ENCODE measurements around the gene PPT1.

Gene PPT1

DNA sequence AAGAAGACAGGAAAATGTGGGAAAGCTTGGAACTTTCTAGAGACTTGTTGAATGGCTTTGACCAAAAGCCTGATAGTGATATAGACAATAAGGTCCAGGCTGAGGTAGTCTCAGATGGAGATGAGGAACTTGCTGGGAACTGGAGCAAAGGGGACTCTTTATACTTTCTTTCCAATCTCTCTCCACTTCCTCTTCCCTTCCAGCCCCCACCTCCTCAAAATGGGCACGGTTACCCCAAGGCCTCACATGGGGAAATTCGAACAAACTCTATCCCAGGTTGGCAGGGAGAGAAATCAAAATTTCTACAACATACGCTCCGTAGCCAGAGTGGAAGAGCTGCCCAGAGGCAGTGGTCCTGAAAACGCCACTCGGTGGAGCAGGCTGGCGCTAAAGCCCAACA, 15.2 kb downstream of the PPT1 start:
- WGBS = 86% methylated on average over 7 of the region's 7 CpGs
- Histone ChIP-seq H3K27me3 (ENCODE audit: control insufficient read depth in 1 of 2, insufficient read depth in 1 of 2, low read length in 2 of 2) (no peaks in the 10 kb centered on the region), H3K79me1 (replicated peaks; ENCODE audit: low read length, poor library complexity, severe bottlenecking) (peaks cover 1% of the 10 kb centered on the region), H3K36me3 (ENCODE audit: control insufficient read depth in 1 of 2, insufficient read depth in 2 of 2, low read depth in 1 of 2, low read length in 2 of 2) (peaks cover 28 to 73% of the 10 kb centered on the region in 2 experiments), H2BK12ac (ENCODE audit: low read length in 2 of 2) (no peak overlapping the region), H3K4me3 (ENCODE audit: insufficient read depth in 1 of 2, low read depth in 1 of 2, low read length in 2 of 2) (no peak overlapping the region), H3K9me3 (ENCODE audit: control insufficient read depth, low read length) (no peaks in the 10 kb centered on the region), H4K91ac (ENCODE audit: low read length) (no peak overlapping the region), H3K4me2 (ENCODE audit: low read length, poor library complexity, severe bottlenecking) (no peak overlapping the region), H3K9ac (ENCODE audit: low read length) (no peak overlapping the region), H2AK5ac (ENCODE audit: low read length, severe bottlenecking) (no peak overlapping the region), H3K27ac (ENCODE audit: low read length, poor library complexity, severe bottlenecking) (no peak overlapping the region), H2BK15ac (ENCODE audit: low read depth, poor library complexity, severe bottlenecking) (no peak overlapping the region), H3K4me1 (ENCODE audit: control insufficient read depth, insufficient read depth, low read depth, low read length) (no peaks in the 10 kb centered on the region), H3K18ac (ENCODE audit: low read depth in 1 of 2, low read length in 2 of 2) (no peak overlapping the region), H2AFZ (ENCODE audit: low read depth, low read length) (no peak overlapping the region), H3K23ac (ENCODE audit: low read length in 2 of 2) (no peak overlapping the region), H3K4ac (ENCODE audit: low read depth in 1 of 2, low read length in 2 of 2) (no peak overlapping the region), H2BK5ac (ENCODE audit: low read depth, low read length, poor library complexity, severe bottlenecking) (no peak overlapping the region), H2BK120ac (ENCODE audit: low read depth, low read length) (no peak overlapping the region), H4K8ac (ENCODE audit: low read length) (no peak overlapping the region), H3K14ac (ENCODE audit: low read length in 2 of 2) (no peak overlapping the region)
- DNase-seq = no peak

DNA sequence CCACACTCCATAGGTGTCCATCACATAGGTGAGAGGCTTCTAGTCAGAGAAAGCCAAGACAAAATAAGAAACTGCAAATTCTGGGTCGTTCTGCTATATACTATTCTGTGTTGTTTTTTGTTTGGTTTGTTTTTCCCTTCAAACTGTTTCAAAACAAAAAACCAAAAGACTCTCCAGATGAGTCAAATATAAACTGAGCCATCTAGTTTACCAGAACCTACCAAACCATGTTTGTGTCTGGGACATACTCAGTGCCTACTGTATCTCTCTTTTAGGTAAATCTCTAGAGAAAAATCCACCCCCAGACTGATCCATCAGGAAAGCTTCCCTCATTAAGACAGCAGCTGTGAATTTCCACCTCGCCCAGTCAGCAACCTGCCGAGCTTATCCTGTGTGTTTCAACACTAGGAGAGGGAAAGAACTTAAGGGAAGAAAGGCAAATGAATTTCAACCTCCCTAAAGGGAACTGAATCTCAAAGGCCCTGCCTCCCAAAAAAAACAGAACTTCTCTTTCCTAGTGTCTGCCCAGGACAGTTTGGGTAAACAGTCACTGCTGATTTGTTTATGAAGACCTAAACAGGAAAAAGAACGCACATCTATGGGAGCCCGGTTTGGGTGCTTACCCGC, 17.2 kb downstream of the PPT1 start:
- Histone ChIP-seq H3K23ac (ENCODE audit: low read length in 2 of 2) (no peak overlapping the region), H3K4me2 (ENCODE audit: low read length, poor library complexity, severe bottlenecking) (no peak overlapping the region), H2AK5ac (ENCODE audit: low read length, severe bottlenecking) (no peak overlapping the region), H2BK12ac (ENCODE audit: low read length in 2 of 2) (no peak overlapping the region), H3K79me1 (replicated peaks; ENCODE audit: low read length, poor library complexity, severe bottlenecking) (peaks cover 1% of the 10 kb centered on the region), H3K4me3 (ENCODE audit: insufficient read depth in 1 of 2, low read depth in 1 of 2, low read length in 2 of 2) (no peak overlapping the region), H2BK15ac (ENCODE audit: low read depth, poor library complexity, severe bottlenecking) (no peak overlapping the region), H3K4me1 (ENCODE audit: control insufficient read depth, insufficient read depth, low read depth, low read length) (peaks cover 2% of the 10 kb centered on the region), H2BK5ac (ENCODE audit: low read depth, low read length, poor library complexity, severe bottlenecking) (no peak overlapping the region), H2BK120ac (ENCODE audit: low read depth, low read length) (no peak overlapping the region), H2AFZ (ENCODE audit: low read depth, low read length) (no peak overlapping the region), H3K36me3 (ENCODE audit: control insufficient read depth in 1 of 2, insufficient read depth in 2 of 2, low read depth in 1 of 2, low read length in 2 of 2) (peaks cover 25 to 66% of the 10 kb centered on the region in 2 experiments), H3K14ac (ENCODE audit: low read length in 2 of 2) (no peak overlapping the region), H3K18ac (ENCODE audit: low read depth in 1 of 2, low read length in 2 of 2) (no peak overlapping the region), H3K9ac (ENCODE audit: low read length) (no peak overlapping the region), H3K27ac (ENCODE audit: low read length, poor library complexity, severe bottlenecking) (no peak overlapping the region), H3K27me3 (ENCODE audit: control insufficient read depth in 1 of 2, insufficient read depth in 1 of 2, low read length in 2 of 2) (no peaks in the 10 kb centered on the region), H4K91ac (ENCODE audit: low read length) (no peak overlapping the region), H3K9me3 (ENCODE audit: control insufficient read depth, low read length) (no peaks in the 10 kb centered on the region), H4K8ac (ENCODE audit: low read length) (no peak overlapping the region), H3K4ac (ENCODE audit: low read depth in 1 of 2, low read length in 2 of 2) (no peak overlapping the region)
- DNase-seq = peak; percentile 58
- WGBS = 66% methylated on average over 5 of the region's 6 CpGs

- H3K27ac ChIP-seq (ENCODE audit: low read length, poor library complexity, severe bottlenecking) = no peak overlapping the region
- H3K23ac ChIP-seq (ENCODE audit: low read length in 2 of 2) = no peak overlapping the region
- no peak overlapping the region for H2AFZ ChIP-seq (ENCODE audit: low read depth, low read length)
- H2AK5ac ChIP-seq (ENCODE audit: low read length, severe bottlenecking) = no peak overlapping the region
- H2BK120ac ChIP-seq (ENCODE audit: low read depth, low read length) = no peak overlapping the region
- no peak overlapping the region for H4K8ac ChIP-seq (ENCODE audit: low read length)
- no peak overlapping the region for H3K4me2 ChIP-seq (ENCODE audit: low read length, poor library complexity, severe bottlenecking)
- no peak overlapping the region for H3K4me3 ChIP-seq (ENCODE audit: insufficient read depth in 1 of 2, low read depth in 1 of 2, low read length in 2 of 2)
- no peak overlapping the region for H4K91ac ChIP-seq (ENCODE audit: low read length)
- H3K14ac ChIP-seq (ENCODE audit: low read length in 2 of 2) = no peak overlapping the region
- H3K36me3 ChIP-seq (ENCODE audit: control insufficient read depth in 1 of 2, insufficient read depth in 2 of 2, low read depth in 1 of 2, low read length in 2 of 2) = peaks cover 32 to 72% of the 10 kb centered on the region in 2 experiments
- peak overlapping the region; percentile 80 for H3K9ac ChIP-seq (ENCODE audit: low read length)
- H3K9me3 ChIP-seq (ENCODE audit: control insufficient read depth, low read length) = no peaks in the 10 kb centered on the region
- peak; percentile 73 for DNase-seq
- H3K4ac ChIP-seq (ENCODE audit: low read depth in 1 of 2, low read length in 2 of 2) = no peak overlapping the region
- H2BK5ac ChIP-seq (ENCODE audit: low read depth, low read length, poor library complexity, severe bottlenecking) = no peak overlapping the region
- H3K79me1 ChIP-seq (replicated peaks; ENCODE audit: low read length, poor library complexity, severe bottlenecking) = peaks cover 1% of the 10 kb centered on the region
- H3K4me1 ChIP-seq (ENCODE audit: control insufficient read depth, insufficient read depth, low read depth, low read length) = peaks cover 2% of the 10 kb centered on the region
- no peak overlapping the region for H3K18ac ChIP-seq (ENCODE audit: low read depth in 1 of 2, low read length in 2 of 2)
- no peak overlapping the region for H2BK15ac ChIP-seq (ENCODE audit: low read depth, poor library complexity, severe bottlenecking)
- no peaks in the 10 kb centered on the region for H3K27me3 ChIP-seq (ENCODE audit: control insufficient read depth in 1 of 2, insufficient read depth in 1 of 2, low read length in 2 of 2)
- H2BK12ac ChIP-seq (ENCODE audit: low read length in 2 of 2) = no peak overlapping the region
- 90% methylated on average over 3 of the region's 5 CpGs for whole genome bisulfite sequencing
Measured at GRCh38 chr1:40078512-40079333, 18.3 kb downstream of the PPT1 start.

DNA sequence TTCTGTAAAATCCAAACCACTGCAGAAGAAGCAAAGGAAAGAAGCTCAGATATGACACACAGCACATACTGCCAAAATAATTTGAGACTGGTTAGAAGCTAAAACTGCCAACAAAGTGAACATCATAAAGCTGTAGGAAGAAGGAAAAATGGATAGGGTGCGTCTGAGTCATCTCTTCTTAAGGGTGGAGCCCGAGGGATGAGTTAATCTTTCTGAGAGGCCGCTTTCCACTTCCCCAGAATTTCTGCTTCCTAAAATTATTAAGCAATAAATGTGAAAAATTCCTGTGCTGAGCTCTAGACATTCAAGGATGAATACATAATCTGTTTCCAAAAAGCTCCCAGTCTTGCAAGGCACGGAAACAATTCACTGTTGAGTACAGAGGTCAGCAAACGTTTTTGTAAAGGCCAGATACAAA, 20.1 kb downstream of the PPT1 start:
- Histone ChIP-seq H2BK15ac (ENCODE audit: low read depth, poor library complexity, severe bottlenecking) (no peak overlapping the region), H2AFZ (ENCODE audit: low read depth, low read length) (no peak overlapping the region), H2BK12ac (ENCODE audit: low read length in 2 of 2) (no peak overlapping the region), H3K79me1 (replicated peaks; ENCODE audit: low read length, poor library complexity, severe bottlenecking) (no peaks in the 10 kb centered on the region), H3K4me3 (ENCODE audit: insufficient read depth in 1 of 2, low read depth in 1 of 2, low read length in 2 of 2) (no peak overlapping the region), H3K9ac (ENCODE audit: low read length) (peak overlapping the region; percentile 80), H2BK5ac (ENCODE audit: low read depth, low read length, poor library complexity, severe bottlenecking) (no peak overlapping the region), H3K18ac (ENCODE audit: low read depth in 1 of 2, low read length in 2 of 2) (peak overlapping the region in 1 of 2 experiments; percentile 3), H3K23ac (ENCODE audit: low read length in 2 of 2) (no peak overlapping the region), H3K4ac (ENCODE audit: low read depth in 1 of 2, low read length in 2 of 2) (peak overlapping the region in 1 of 2 experiments; percentile 8), H3K27me3 (ENCODE audit: control insufficient read depth in 1 of 2, insufficient read depth in 1 of 2, low read length in 2 of 2) (no peaks in the 10 kb centered on the region), H4K8ac (ENCODE audit: low read length) (no peak overlapping the region), H3K4me2 (ENCODE audit: low read length, poor library complexity, severe bottlenecking) (no peak overlapping the region), H3K36me3 (ENCODE audit: control insufficient read depth in 1 of 2, insufficient read depth in 2 of 2, low read depth in 1 of 2, low read length in 2 of 2) (peaks cover 33 to 72% of the 10 kb centered on the region in 2 experiments), H3K4me1 (ENCODE audit: control insufficient read depth, insufficient read depth, low read depth, low read length) (peaks cover 2% of the 10 kb centered on the region), H2BK120ac (ENCODE audit: low read depth, low read length) (no peak overlapping the region), H3K9me3 (ENCODE audit: control insufficient read depth, low read length) (no peaks in the 10 kb centered on the region), H3K27ac (ENCODE audit: low read length, poor library complexity, severe bottlenecking) (peak overlapping the region; percentile 60), H3K14ac (ENCODE audit: low read length in 2 of 2) (no peak overlapping the region), H2AK5ac (ENCODE audit: low read length, severe bottlenecking) (peak overlapping the region; percentile 22), H4K91ac (ENCODE audit: low read length) (no peak overlapping the region)
- 29% methylated on average over 3 of the region's 5 CpGs for WGBS
- DNase-seq = peak; percentile 82

Data from mesenchymal stem cell (in vitro differentiated cells and primary cell).